ENCODE measurements around the gene PDRG1.
"Not testable (repeated sequence)": the region's sequence is repeated elsewhere in the genome, so short reads cannot be mapped to it uniquely, and the experiment has no call there.

The PDRG1 gene

GRCh38 chr20:31925631-31926030 is 26.2 kb downstream of the PDRG1 start:
- DNase-seq: no peak

- DNase-seq: no peak
These were observed 27.3 kb downstream of the PDRG1 start for GRCh38 chr20:31924561-31924960.

GRCh38 chr20:31923388-31924331 is 28.2 kb downstream of the PDRG1 start:
- DNase-seq: no peak

GRCh38 chr20:31922588-31922987 is 29.3 kb downstream of the PDRG1 start:
- no peak for DNase-seq

GRCh38 chr20:31922181-31922580 is 29.7 kb downstream of the PDRG1 start:
- DNase-seq: no peak

- not testable (repeated sequence) for DNase-seq
These were observed 30.4 kb downstream of the PDRG1 start for GRCh38 chr20:31921480-31921879.

GRCh38 chr20:31920275-31920855 is 31.5 kb downstream of the PDRG1 start:
- DNase-seq: no peak

- no peak for DNase-seq
These were observed 32.3 kb downstream of the PDRG1 start for GRCh38 chr20:31919410-31920155.

GRCh38 chr20:31918466-31919105 is 33.3 kb downstream of the PDRG1 start:
- no peak for DNase-seq

- not testable (repeated sequence) for DNase-seq
These were observed 33.9 kb downstream of the PDRG1 start for GRCh38 chr20:31917962-31918412.

- no peak for DNase-seq
These were observed 35.1 kb downstream of the PDRG1 start for GRCh38 chr20:31916708-31917107.

GRCh38 chr20:31915491-31916280 is 36.2 kb downstream of the PDRG1 start:
- no peak for DNase-seq

- no peak for DNase-seq
These were observed 37.7 kb downstream of the PDRG1 start for GRCh38 chr20:31914170-31914569.

GRCh38 chr20:31913431-31914157 is 38.3 kb downstream of the PDRG1 start:
- DNase-seq: no peak

GRCh38 chr20:31910071-31910803 is 41.6 kb downstream of the PDRG1 start:
- no peak for DNase-seq

- DNase-seq: no peak
These were observed 42.4 kb downstream of the PDRG1 start for GRCh38 chr20:31909253-31910070.

- no peak for DNase-seq
These were observed 43.4 kb downstream of the PDRG1 start for GRCh38 chr20:31908424-31908823.

- DNase-seq: no peak
These were observed 43.8 kb downstream of the PDRG1 start for GRCh38 chr20:31908016-31908415.

- no peak for DNase-seq
These were observed 44.8 kb downstream of the PDRG1 start for GRCh38 chr20:31907046-31907445.

- no peak for DNase-seq
These were observed 45.8 kb downstream of the PDRG1 start for GRCh38 chr20:31906001-31906400.

Data from activated CD8-positive, alpha-beta memory T cell treated with anti-CD3 and anti-CD28 coated beads, Interleukin-2, amount 50 U/mL, for 48 hours (primary cell).